Tibial nerve (tissue), 4 donors: ENCODE results near the gene VASP. TPM values are rescaled to one million over a fixed set of nuclear protein-coding genes. Genes with fewer than 3 reads are reported as not detected.

ENCODE experiments used
- DNase-seq, 2 donors: peaks; one replicate each; pipeline ENCODE4 v3.0.0-alpha.2; 2019; ENCODE audit warnings: low spot score in 2 of 2
- H3K27ac ChIP-seq, 4 donors: fragments of 200-600 bp; sonication (generic) in 3 of 4; one replicate each; pipeline ENCODE4 v1.5.1; 2017 to 2019; ENCODE audit warnings: mild to moderate bottlenecking in 1 of 4
- H3K27me3 ChIP-seq, 2 donors: fragments of 200-600 bp; sonication (generic) in 1 of 2; one replicate each; pipeline versions ENCODE4 v1.5.1 to v1.6.0; 2017 to 2019
- H3K36me3 ChIP-seq, 3 donors: fragments of 200-600 bp; sonication (generic); one replicate each; pipeline ENCODE4 v1.5.1; 2018 to 2019
- H3K4me1 ChIP-seq, 4 donors: fragments of 200-600 bp; sonication (generic) in 3 of 4; one replicate each; pipeline ENCODE4 v1.5.1; 2017 to 2019
- H3K4me3 ChIP-seq, 4 donors: fragments of 200-600 bp; sonication (generic) in 3 of 4; one replicate each; pipeline ENCODE4 v1.5.1; 2017 to 2019; ENCODE audit warnings: mild to moderate bottlenecking in 1 of 4, moderate library complexity in 1 of 4
- H3K9me3 ChIP-seq, 4 donors: fragments of 200-600 bp; sonication (generic) in 3 of 4; one replicate each; pipeline ENCODE4 v1.5.1; 2017 to 2019
- CTCF ChIP-seq, 5 experiments: fragments of 200-600 bp in 3 of 5; fragments of 450-650 bp in 2 of 5; sonication (generic) in 3 of 5; IDR thresholded peaks; one replicate each; pipeline ENCODE4 v1.5.1; 2016 to 2019; ENCODE audit warnings: antibody characterized with exemption in 5 of 5, mild to moderate bottlenecking in 3 of 5, moderate library complexity in 2 of 5
- EP300 ChIP-seq, 2 donors: sonication (generic); formaldehyde crosslinking; IDR thresholded peaks; one replicate each; pipeline ENCODE4 v1.6.1; 2017; ENCODE audit warnings: antibody characterized with exemption in 2 of 2, mild to moderate bottlenecking in 1 of 2
- POLR2A ChIP-seq, 2 donors: fragments of 450-650 bp; IDR thresholded peaks; one replicate each; pipeline ENCODE4 v1.6.1; 2017; ENCODE audit warnings: antibody characterized with exemption in 2 of 2, mild to moderate bottlenecking in 2 of 2, moderate library complexity in 2 of 2
- whole genome bisulfite sequencing, 2 donors: methylation state at CpG; one replicate each; pipeline ENCODE4 v1.1.5; 2018; 5-methylcytosine and 5-hydroxymethylcytosine counted together
- total RNA-seq, 4 donors: library from RNA; depleted of rRNA; stranded (reverse); fragments of >200 nt; gene quantifications; one replicate each; pipeline ENCODE4 v1.1.0, GENCODE V29; 2016

VASP gene
- total RNA-seq, 4 donors from 2014 or later = 39.1 to 74.4 (median 59.2) TPM

DNA sequence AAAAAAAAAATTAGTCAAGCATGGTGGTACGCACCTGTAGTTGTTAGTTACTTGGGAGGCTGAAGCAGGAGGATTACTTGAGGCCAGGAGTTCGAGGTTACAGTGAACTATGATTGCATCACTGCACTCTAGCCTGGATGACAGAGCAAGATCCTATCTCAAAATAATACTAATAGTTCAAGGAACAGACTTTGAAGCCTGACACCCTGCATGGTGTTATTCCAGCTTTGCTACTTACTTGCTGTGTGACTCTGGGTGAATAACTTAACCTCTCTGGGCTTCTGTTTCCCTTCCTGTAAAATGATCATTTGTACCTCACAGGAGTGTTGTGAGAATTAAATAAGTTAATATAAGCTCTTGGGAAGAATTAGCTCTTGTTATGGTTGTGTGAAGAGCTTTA, 43.0 kb upstream of the VASP start:
- 89 to 98% methylated on average over 2 of the region's 2 CpGs for WGBS, 2 donors
- no peak for TF ChIP-seq CTCF (IDR thresholded peaks at IDR 0.05)
- no peak for TF ChIP-seq POLR2A (IDR thresholded peaks at IDR 0.05)
- TF ChIP-seq EP300 (IDR thresholded peaks at IDR 0.05) = no peak
- H3K9me3 ChIP-seq = no peaks in the 10 kb centered on the region
- DNase-seq = no peak
- H3K27me3 ChIP-seq = peaks cover 0 to 10% of the 10 kb centered on the region in 2 donors
- H3K4me3 ChIP-seq = no peak overlapping the region
- peaks cover 0 to 20% (median 13%) of the 10 kb centered on the region in 4 donors for H3K4me1 ChIP-seq
- H3K27ac ChIP-seq = no peak overlapping the region
- H3K36me3 ChIP-seq = no peaks in the 10 kb centered on the region

DNA sequence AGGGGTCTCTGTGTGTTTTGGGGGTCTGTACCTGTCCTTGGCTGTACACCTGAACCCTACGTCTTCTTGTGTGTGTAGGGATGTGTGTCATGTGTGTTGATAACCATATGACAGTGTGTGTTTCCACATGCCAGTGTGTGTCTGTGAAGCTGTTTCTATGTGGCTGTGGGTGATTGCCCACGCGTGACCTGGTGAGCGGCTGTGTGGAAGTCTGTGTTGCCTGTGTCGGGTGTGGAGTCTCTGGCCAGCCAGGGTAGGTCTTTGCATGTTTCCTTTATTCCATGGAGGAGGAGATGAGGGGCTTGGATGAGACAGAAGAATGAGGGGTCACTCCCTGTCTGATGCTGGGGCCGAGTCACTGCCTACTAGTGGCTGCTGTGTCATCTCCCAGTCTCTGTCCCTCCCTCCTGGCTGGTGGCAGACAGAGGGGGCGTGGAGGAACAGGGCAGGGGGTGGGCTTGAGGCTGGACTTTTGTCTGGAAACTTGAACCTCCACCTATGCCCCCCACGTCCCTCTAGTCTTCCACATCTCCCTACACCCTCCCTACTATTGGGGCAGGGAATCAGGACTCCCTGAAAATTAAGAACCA, 42.3 kb upstream of the VASP start:
- Histone ChIP-seq H3K9me3 (no peaks in the 10 kb centered on the region), H3K27ac (no peak overlapping the region), H3K27me3 (peaks cover 0 to 10% of the 10 kb centered on the region in 2 donors), H3K36me3 (no peaks in the 10 kb centered on the region), H3K4me3 (no peak overlapping the region), H3K4me1 (peaks cover 0 to 23% (median 14%) of the 10 kb centered on the region in 4 donors)
- DNase-seq = no peak
- WGBS, 2 donors = 25 to 59% methylated on average over 4 to 8 of the region's 8 CpGs
- TF ChIP-seq CTCF (IDR thresholded peaks at IDR 0.05) (no peak), POLR2A (IDR thresholded peaks at IDR 0.05) (no peak), EP300 (IDR thresholded peaks at IDR 0.05) (no peak)

- WGBS, 2 donors = 2 to 4% methylated on average over 11 of the region's 11 CpGs
- DNase-seq = no peak
- peak overlapping the region; percentile 40 to 77 (median 60) for H3K4me3 ChIP-seq
- peaks cover 0 to 25% of the 10 kb centered on the region in 2 donors for H3K27me3 ChIP-seq
- H3K9me3 ChIP-seq = no peaks in the 10 kb centered on the region
- peak overlapping the region; percentile 85 to 96 (median 95) for H3K27ac ChIP-seq
- peaks cover 0 to 34% (median 19%) of the 10 kb centered on the region in 4 donors for H3K4me1 ChIP-seq
- no peak for TF ChIP-seq CTCF (IDR thresholded peaks at IDR 0.05)
- TF ChIP-seq POLR2A (IDR thresholded peaks at IDR 0.05) = no peak
- no peak for TF ChIP-seq EP300 (IDR thresholded peaks at IDR 0.05)
- no peaks in the 10 kb centered on the region for H3K36me3 ChIP-seq
Observed at GRCh38 chr19:45467115-45467455, 40.2 kb upstream of the VASP start.

- no peaks in the 10 kb centered on the region for H3K9me3 ChIP-seq
- peak; percentile 88 to 98 for TF ChIP-seq EP300 (IDR thresholded peaks at IDR 0.05)
- TF ChIP-seq POLR2A (IDR thresholded peaks at IDR 0.05) = peak; percentile 46 to 92
- TF ChIP-seq CTCF (IDR thresholded peaks at IDR 0.05) = peak in 1 of 5 experiments; percentile 19
- peaks cover 0 to 30% of the 10 kb centered on the region in 2 donors for H3K27me3 ChIP-seq
- DNase-seq = peak; percentile 95 to 97
- peak within 1 kb of the TSS; percentile 50 to 77 (median 60) for H3K4me3 ChIP-seq
- peak within 1 kb of the TSS; percentile 85 to 96 (median 95) for H3K27ac ChIP-seq
- H3K4me1 ChIP-seq = peaks cover 0 to 40% (median 21%) of the 10 kb centered on the region in 4 donors
- 1% methylated on average over 24 to 41 of the region's 56 CpGs for WGBS, 2 donors
- H3K36me3 ChIP-seq = no peaks in the 10 kb centered on the region
Observed at GRCh38 chr19:45467456-45468158, 39.7 kb upstream of the VASP start, which contains the start of gene FOSB. Gene FOSB, plus strand, starts transcription at chr19:45467996. Its CDS starts 591 bp downstream, at chr19:45468587.

GRCh38 chr19:45468159-45468651, 39.1 kb upstream of the VASP start:
- DNase-seq = peak in 1 of 2 donors; percentile 26
- Histone ChIP-seq H3K4me3 (peak overlapping the region; percentile 50 to 77 (median 60)), H3K4me1 (peaks cover 0 to 46% (median 23%) of the 10 kb centered on the region in 4 donors), H3K9me3 (no peaks in the 10 kb centered on the region), H3K27me3 (peaks cover 0 to 36% of the 10 kb centered on the region in 2 donors), H3K36me3 (no peaks in the 10 kb centered on the region), H3K27ac (peak overlapping the region; percentile 85 to 96 (median 95))
- WGBS, 2 donors = 0 to 1% methylated on average over 31 of the region's 31 CpGs
- TF ChIP-seq EP300 (IDR thresholded peaks at IDR 0.05) (no peak), POLR2A (IDR thresholded peaks at IDR 0.05) (no peak), CTCF (IDR thresholded peaks at IDR 0.05) (no peak)
